GM19023 (cell line): ENCODE measurements around the gene MRGPRF.
"Not testable (repeated sequence)": the region's sequence is repeated elsewhere in the genome, so short reads cannot be mapped to it uniquely, and the experiment has no call there.

Experiments
- ATAC-seq: cut with Tn5 transposase; IDR thresholded peaks from one replicate; pipeline ENCODE4 v1.9.1; 2021; ENCODE audit warnings: mild to moderate bottlenecking, moderate library complexity; ENCODE audit not compliant: unreplicated experiment

The MRGPRF gene

GRCh38 chr11:69003301-69003865 lies 9.7 kb downstream of the MRGPRF start:
- ATAC-seq = no peak

GRCh38 chr11:69002570-69003231 lies 10.3 kb downstream of the MRGPRF start:
- ATAC-seq = no peak

DNA sequence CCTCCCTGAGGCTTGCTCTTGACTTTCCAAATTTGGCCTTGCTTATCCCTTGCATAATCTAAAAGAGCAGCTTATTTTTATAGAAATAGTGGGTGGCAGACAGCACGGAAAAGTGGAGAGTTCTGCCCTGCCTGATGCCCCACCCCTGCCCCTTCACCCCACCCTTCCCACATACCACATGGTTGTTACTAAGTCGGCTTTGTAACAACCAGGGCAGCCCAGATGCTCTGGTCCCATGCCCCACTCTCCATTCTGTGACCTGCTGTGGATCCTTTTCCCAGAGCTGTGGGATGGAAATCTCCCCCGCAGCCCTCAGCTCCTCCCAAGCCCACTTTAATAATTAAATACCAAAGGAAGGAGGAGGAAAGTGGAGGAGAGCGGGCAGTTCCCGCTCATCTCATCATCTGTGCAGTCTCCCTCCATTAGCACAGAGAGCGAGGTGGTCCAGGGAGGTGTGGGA lies 10.9 kb downstream of the MRGPRF start:
- ATAC-seq = no peak

DNA sequence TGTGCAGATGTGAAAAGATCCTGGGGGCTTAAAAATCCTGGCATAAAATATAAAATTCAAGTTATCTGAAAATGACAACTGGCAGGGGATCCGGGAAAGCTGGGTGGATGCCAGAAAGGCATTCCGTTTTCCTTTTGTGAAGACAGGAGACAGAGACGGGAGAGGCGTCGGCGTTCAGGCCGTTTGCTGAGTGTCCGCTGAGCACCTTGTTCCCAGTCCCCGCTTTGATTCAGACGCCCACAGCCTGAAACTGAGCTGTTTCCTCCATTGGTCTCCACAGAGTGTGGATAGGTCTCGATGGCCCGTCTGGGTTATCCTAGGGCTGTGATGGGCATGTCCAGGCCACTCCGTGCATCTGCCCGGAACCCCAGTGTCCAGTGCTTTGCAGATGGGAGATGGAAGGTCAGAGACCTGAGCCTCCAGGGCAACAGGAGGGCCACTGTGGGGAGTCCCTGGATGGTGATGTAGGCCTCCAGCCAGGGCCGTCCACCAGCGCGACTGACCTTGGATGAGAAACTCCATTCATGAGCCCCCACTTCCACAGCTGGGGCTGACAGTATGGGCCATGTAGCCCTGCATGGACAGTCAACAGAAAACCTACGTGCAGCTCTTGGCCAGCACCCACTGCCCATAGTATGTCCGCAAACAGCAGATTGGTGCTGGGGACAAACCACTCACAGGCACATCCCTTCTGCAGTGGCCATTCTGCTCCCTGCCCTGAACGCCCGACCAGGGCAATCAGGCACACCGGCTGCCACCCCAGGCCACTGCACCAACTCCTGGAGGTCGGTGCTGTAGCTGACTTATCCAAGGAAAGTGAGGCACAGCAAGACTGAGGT lies 11.6 kb downstream of the MRGPRF start:
- no peak for ATAC-seq

GRCh38 chr11:69000831-69001242 lies 12.2 kb downstream of the MRGPRF start:
- ATAC-seq = no peak

DNA sequence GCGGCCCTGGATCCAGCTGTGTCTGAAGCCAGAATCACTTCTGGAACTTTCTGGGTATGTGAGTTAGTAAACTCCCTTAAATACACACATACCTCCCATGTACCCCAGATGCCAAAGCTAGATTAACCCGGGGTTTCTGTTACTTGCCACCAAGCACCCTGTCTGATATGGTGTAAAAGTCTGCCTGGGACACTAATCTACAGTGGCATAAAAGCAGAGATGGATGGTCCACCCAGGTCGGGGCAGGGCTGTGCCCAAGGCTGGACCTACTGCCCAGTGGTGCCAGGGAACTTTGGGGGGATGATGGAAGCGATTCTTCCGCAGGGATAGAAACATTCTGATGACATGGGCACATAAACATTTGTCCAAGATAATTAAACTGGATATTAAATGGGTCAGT lies 12.7 kb downstream of the MRGPRF start:
- no peak for ATAC-seq

- not testable (repeated sequence) for ATAC-seq
Observed at GRCh38 chr11:68999748-69000355, 13.2 kb downstream of the MRGPRF start.

DNA sequence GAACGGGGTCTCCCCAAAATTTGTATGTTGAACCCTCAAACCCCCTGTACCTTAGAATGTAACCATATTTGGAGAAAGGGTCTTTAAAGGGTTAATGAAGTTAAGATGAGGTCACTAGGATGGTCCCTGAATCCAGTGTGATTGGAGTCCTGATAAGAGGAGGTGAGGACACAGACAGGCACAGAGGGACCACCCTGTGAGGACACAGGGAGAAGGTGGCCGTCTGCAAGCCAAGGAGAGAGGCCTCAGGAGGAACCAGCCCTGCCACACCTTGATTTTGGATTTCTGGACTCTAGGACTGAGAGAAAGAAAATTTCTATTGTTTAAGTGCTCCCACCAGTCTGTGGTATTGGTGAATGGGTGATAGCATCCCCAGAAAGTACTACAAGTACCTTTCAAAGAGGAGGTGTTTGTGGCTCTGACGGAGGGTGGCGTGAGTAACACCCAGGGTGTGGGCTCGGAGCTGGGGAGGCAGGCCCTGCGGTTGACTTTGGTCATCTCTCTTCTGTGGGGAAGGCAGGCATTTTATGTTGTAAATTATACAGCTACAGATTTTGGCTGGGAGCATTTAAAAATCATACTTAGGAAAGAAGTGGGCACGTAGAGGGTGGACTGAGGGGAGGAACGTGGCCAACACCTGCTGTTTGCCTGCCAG lies 13.8 kb downstream of the MRGPRF start:
- no peak for ATAC-seq

DNA sequence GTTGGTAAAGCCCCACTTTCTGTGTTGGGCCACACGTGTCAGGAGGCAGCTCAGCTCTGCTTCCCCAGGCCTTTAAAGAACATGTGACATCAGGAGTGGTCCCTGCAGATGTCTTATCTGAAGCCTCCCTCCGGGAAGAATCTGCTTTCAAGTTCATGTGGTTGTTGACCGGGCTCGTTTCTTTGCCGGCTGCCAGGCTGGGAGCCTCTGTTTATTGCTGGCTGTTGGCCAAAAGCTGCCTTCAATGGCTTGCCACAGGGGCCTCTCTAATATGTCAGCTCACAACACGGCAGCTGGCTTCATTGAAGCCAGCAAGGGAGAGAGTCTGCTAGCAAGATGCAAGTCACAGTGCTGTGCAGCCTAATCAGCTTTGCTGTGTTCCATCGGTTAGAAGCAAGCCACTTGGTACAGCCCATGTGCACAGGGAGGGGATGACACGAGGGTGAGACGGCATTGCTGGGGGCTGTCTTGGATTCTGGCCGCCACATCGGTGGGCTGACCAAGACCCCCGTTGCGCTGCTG lies 14.6 kb downstream of the MRGPRF start:
- ATAC-seq = no peak

GRCh38 chr11:68997995-68998348 lies 15.1 kb downstream of the MRGPRF start:
- no peak for ATAC-seq

- ATAC-seq = no peak
Observed at GRCh38 chr11:68997124-68997994, 15.7 kb downstream of the MRGPRF start.

GRCh38 chr11:68996376-68997123 lies 16.5 kb downstream of the MRGPRF start:
- ATAC-seq = no peak

DNA sequence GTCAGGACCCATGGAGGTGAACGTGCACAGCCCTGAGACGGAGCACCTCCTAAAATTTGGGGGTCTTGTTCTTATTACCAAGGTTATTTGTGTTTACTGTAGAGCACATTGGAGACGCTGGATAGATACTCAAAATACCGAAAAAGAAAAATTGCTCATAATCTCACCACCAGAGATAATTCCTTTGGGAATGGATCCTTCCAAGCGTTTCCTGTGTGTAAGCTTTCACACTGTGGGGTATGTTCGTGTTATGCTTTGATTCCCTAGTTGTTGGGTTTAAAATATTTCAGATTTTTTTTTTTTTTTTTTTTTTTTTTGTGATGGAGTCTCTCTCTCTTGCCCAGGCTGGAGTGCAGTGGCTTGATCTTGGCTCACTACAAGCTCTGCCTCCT lies 18.2 kb downstream of the MRGPRF start:
- no peak for ATAC-seq

DNA sequence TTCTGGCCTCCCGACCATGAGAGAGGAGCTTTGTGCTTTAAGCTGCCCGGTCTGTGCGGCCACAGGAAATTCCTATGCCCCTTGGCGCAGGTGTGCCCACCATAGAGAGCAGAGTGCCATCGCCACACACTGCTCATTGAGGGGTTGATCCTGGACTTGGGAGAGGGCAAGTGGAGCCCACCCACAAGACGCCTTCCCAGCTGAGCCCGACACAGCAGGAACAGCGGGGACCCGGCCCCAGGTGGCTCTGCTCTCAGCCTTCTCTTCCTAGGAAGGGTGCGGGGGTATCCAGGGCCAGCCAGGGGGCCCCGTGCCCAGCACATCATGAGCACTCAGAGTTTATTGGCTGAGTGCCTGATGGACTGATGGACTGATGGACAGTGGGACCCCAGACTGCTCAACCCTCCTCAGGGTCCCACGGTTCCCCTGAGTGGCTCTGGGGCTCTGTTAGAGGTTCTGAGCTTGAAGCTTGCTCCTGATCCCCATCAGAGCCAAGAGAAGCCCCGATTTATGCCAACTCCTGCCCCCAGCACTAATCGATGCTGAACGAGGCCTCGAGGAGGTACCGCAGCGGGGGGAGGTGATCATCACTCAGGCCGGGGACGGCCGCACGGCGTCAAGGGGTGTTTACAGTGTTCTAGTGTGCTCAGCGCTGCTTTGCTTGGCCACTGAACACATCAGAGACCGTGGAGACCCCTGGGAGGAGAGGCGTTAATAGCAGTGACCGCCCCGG lies 18.7 kb downstream of the MRGPRF start:
- ATAC-seq = no peak

- ATAC-seq = no peak
Observed at GRCh38 chr11:68993546-68993945, 19.5 kb downstream of the MRGPRF start.

- ATAC-seq = no peak
Observed at GRCh38 chr11:68992743-68993255, 20.2 kb downstream of the MRGPRF start.

- ATAC-seq = no peak
Observed at GRCh38 chr11:68990995-68991780, 21.9 kb downstream of the MRGPRF start.
